Upper lobe of left lung (tissue), 6 donors: ENCODE data around the gene MED25. TPM values are rescaled to one million over a fixed set of nuclear protein-coding genes. Genes with fewer than 3 reads are reported as not detected.

Experiments used
- ATAC-seq, 2 donors: fragments of 200-7000 bp; cut with Tn5 transposase; one replicate each; pipeline ENCODE4 v1.9.1; 2022; ENCODE audit warnings: mild to moderate bottlenecking in 2 of 2, moderate library complexity in 2 of 2; ENCODE audit not compliant: low FRiP score in 2 of 2
- DNase-seq, 2 donors: peaks; one replicate each; pipeline ENCODE4 v3.0.0-alpha.2; 2019 to 2020
- H3K27ac ChIP-seq, 4 donors: fragments of 200-600 bp; sonication (generic); one replicate each; pipeline ENCODE4 v1.5.1; 2016 to 2019
- H3K27me3 ChIP-seq, 4 donors: fragments of 200-600 bp; sonication (generic); one replicate each; pipeline ENCODE4 v1.5.1; 2017 to 2019
- H3K36me3 ChIP-seq, 4 donors: fragments of 200-600 bp; sonication (generic); one replicate each; pipeline ENCODE4 v1.5.1; 2016 to 2019
- H3K4me1 ChIP-seq, 4 donors: fragments of 200-600 bp; sonication (generic); one replicate each; pipeline ENCODE4 v1.5.1; 2018 to 2019
- H3K4me3 ChIP-seq, 4 donors: fragments of 200-600 bp; sonication (generic); one replicate each; pipeline ENCODE4 v1.5.1; 2017 to 2019; ENCODE audit warnings: mild to moderate bottlenecking in 2 of 4, moderate library complexity in 1 of 4
- H3K9me3 ChIP-seq, 4 donors: fragments of 200-600 bp; sonication (generic); one replicate each; pipeline ENCODE4 v1.5.1; 2018 to 2019
- CTCF ChIP-seq, 6 experiments: fragments of 450-650 bp in 4 of 6; fragments of 200-600 bp in 2 of 6; sonication (generic) in 2 of 6; IDR thresholded peaks; one replicate each; pipeline ENCODE4 v1.5.1; 2016 to 2019; ENCODE audit warnings: antibody characterized with exemption in 6 of 6
- EP300 ChIP-seq, 4 donors: sonication (generic); formaldehyde crosslinking; IDR thresholded peaks; one replicate each; pipeline ENCODE4 v1.5.1; 2017; ENCODE audit warnings: antibody characterized with exemption in 4 of 4, control low read depth in 2 of 4
- POLR2A ChIP-seq, 4 donors: fragments of 450-650 bp; IDR thresholded peaks; one replicate each; pipeline ENCODE4 v1.5.1; 2016 to 2017; ENCODE audit warnings: antibody characterized with exemption in 4 of 4, mild to moderate bottlenecking in 2 of 4
- POLR2AphosphoS5 ChIP-seq, 2 donors: sonication (generic); formaldehyde crosslinking; IDR thresholded peaks; one replicate each; pipeline ENCODE4 v1.5.1; 2017; ENCODE audit warnings: antibody characterized with exemption in 2 of 2
- WGBS, 2 donors: methylation state at CpG; one replicate each; pipeline ENCODE4 v1.1.5; 2017 to 2018; 5-methylcytosine and 5-hydroxymethylcytosine counted together
- total RNA-seq, 6 donors: library from RNA; depleted of rRNA in 4 of 6; stranded (reverse); fragments of >200 nt in 4 of 6; gene quantifications; one replicate each; pipeline versions ENCODE4 v1.1.0 to v1.2.1, GENCODE V29; 2016 to 2021
- donor health status: DM: no; HTN: no; CAD: no; lungs with moderate emphysema.
- donor health status: DM: no; HTN: yes; CAD: no; lungs with severe emphysema.

The MED25 gene
- total RNA-seq, 6 donors from 2014 or later = 41.7 to 110 (median 61.2) TPM

- DNase-seq (no peak), ATAC-seq (no peak)
- H3K27me3 ChIP-seq = no peaks in the 10 kb centered on the region
- 97 to 99% methylated on average over 21 to 22 of the region's 22 CpGs for WGBS, 2 donors
- no peaks in the 10 kb centered on the region for H3K9me3 ChIP-seq
- TF ChIP-seq EP300 (IDR thresholded peaks at IDR 0.05) (no peak), CTCF (IDR thresholded peaks at IDR 0.05) (no peak), POLR2AphosphoS5 (IDR thresholded peaks at IDR 0.05) (no peak), POLR2A (IDR thresholded peaks at IDR 0.05) (no peak)
- H3K4me1 ChIP-seq = no peaks in the 10 kb centered on the region
- H3K36me3 ChIP-seq = peaks cover 32 to 96% (median 79%) of the 10 kb centered on the region in 4 donors
- H3K4me3 ChIP-seq = no peak overlapping the region
- no peak overlapping the region for H3K27ac ChIP-seq
Observed at GRCh38 chr19:49792829-49793560, 25.1 kb upstream of the MED25 start.

GRCh38 chr19:49793561-49793840 lies 24.6 kb upstream of the MED25 start:
- TF ChIP-seq EP300 (IDR thresholded peaks at IDR 0.05) = no peak
- no peak for TF ChIP-seq POLR2AphosphoS5 (IDR thresholded peaks at IDR 0.05)
- no peak for TF ChIP-seq POLR2A (IDR thresholded peaks at IDR 0.05)
- no peak for TF ChIP-seq CTCF (IDR thresholded peaks at IDR 0.05)
- H3K27ac ChIP-seq = no peak overlapping the region
- no peaks in the 10 kb centered on the region for H3K9me3 ChIP-seq
- H3K4me3 ChIP-seq = no peak overlapping the region
- H3K36me3 ChIP-seq = peaks cover 33 to 96% (median 81%) of the 10 kb centered on the region in 4 donors
- no peaks in the 10 kb centered on the region for H3K4me1 ChIP-seq
- 84 to 93% methylated on average over 6 of the region's 6 CpGs for WGBS, 2 donors
- DNase-seq = no peak
- H3K27me3 ChIP-seq = no peaks in the 10 kb centered on the region
- ATAC-seq = no peak

GRCh38 chr19:49795615-49796014 lies 22.5 kb upstream of the MED25 start:
- DNase-seq (no peak), ATAC-seq (no peak)
- WGBS, 2 donors = 96 to 98% methylated on average over 7 to 20 of the region's 20 CpGs
- Histone ChIP-seq H3K36me3 (peaks cover 40 to 100% (median 89%) of the 10 kb centered on the region in 4 donors), H3K9me3 (no peaks in the 10 kb centered on the region), H3K27me3 (no peaks in the 10 kb centered on the region), H3K4me3 (no peak overlapping the region), H3K4me1 (no peaks in the 10 kb centered on the region), H3K27ac (no peak overlapping the region)
- TF ChIP-seq EP300 (IDR thresholded peaks at IDR 0.05) = no peak
- no peak for TF ChIP-seq POLR2A (IDR thresholded peaks at IDR 0.05)
- no peak for TF ChIP-seq CTCF (IDR thresholded peaks at IDR 0.05)
- no peak for TF ChIP-seq POLR2AphosphoS5 (IDR thresholded peaks at IDR 0.05)

- 84 to 98% methylated on average over 4 to 11 of the region's 11 CpGs for WGBS, 2 donors
- Histone ChIP-seq H3K4me1 (peaks cover 0 to 2% (median 0%) of the 10 kb centered on the region in 4 donors), H3K27ac (no peak overlapping the region), H3K36me3 (peaks cover 40 to 100% (median 93%) of the 10 kb centered on the region in 4 donors), H3K9me3 (no peaks in the 10 kb centered on the region), H3K4me3 (no peak overlapping the region), H3K27me3 (no peaks in the 10 kb centered on the region)
- TF ChIP-seq POLR2AphosphoS5 (IDR thresholded peaks at IDR 0.05) = no peak
- no peak for ATAC-seq
- DNase-seq = no peak
Observed at GRCh38 chr19:49798574-49798973, 19.5 kb upstream of the MED25 start.

GRCh38 chr19:49799271-49799797 lies 18.8 kb upstream of the MED25 start:
- Histone ChIP-seq H3K27me3 (no peaks in the 10 kb centered on the region), H3K4me1 (peaks cover 0 to 2% (median 0%) of the 10 kb centered on the region in 4 donors), H3K4me3 (no peak overlapping the region), H3K9me3 (no peaks in the 10 kb centered on the region), H3K36me3 (peaks cover 41 to 100% (median 95%) of the 10 kb centered on the region in 4 donors), H3K27ac (no peak overlapping the region)
- no peak for TF ChIP-seq CTCF (IDR thresholded peaks at IDR 0.05)
- TF ChIP-seq POLR2AphosphoS5 (IDR thresholded peaks at IDR 0.05) = no peak
- no peak for TF ChIP-seq EP300 (IDR thresholded peaks at IDR 0.05)
- TF ChIP-seq POLR2A (IDR thresholded peaks at IDR 0.05) = no peak
- DNase-seq (no peak), ATAC-seq (no peak)
- WGBS, 2 donors = 94 to 95% methylated on average over 14 to 28 of the region's 28 CpGs
